ENCODE data around the gene TGFB1I1.
"Not testable (repeated sequence)": the region's sequence is repeated elsewhere in the genome, so short reads cannot be mapped to it uniquely, and the experiment has no call there.

The TGFB1I1 gene

GRCh38 chr16:31471875-31472708 is at the start of gene TGFB1I1:
Gene TGFB1I1, plus strand, starts transcription at chr16:31472152. Its CDS starts 37 bp downstream, at chr16:31472189.
- no peak for DNase-seq

- DNase-seq: no peak
Observed at GRCh38 chr16:31423241-31423640, 48.7 kb upstream of the TGFB1I1 start.

- no peak for DNase-seq
Observed at GRCh38 chr16:31423801-31424200, 48.2 kb upstream of the TGFB1I1 start.

- DNase-seq: peak; percentile 10 to 47 (median 27)
Observed at GRCh38 chr16:31427441-31428278, 44.3 kb upstream of the TGFB1I1 start.

- no peak for DNase-seq
Observed at GRCh38 chr16:31428279-31428597, 43.7 kb upstream of the TGFB1I1 start, which contains the start of gene COX6A2. Gene COX6A2, minus strand, starts transcription at chr16:31428360. Its CDS starts 35 bp downstream, at chr16:31428325.

GRCh38 chr16:31428638-31429247 is 43.2 kb upstream of the TGFB1I1 start:
- DNase-seq: no peak

GRCh38 chr16:31429314-31429713 is 42.6 kb upstream of the TGFB1I1 start:
- no peak for DNase-seq

GRCh38 chr16:31429796-31430195 is 42.2 kb upstream of the TGFB1I1 start:
- DNase-seq: no peak

- DNase-seq: no peak
Observed at GRCh38 chr16:31430380-31431052, 41.4 kb upstream of the TGFB1I1 start.

- no peak for DNase-seq
Observed at GRCh38 chr16:31435341-31436220, 36.4 kb upstream of the TGFB1I1 start.

GRCh38 chr16:31436221-31437045 is 35.5 kb upstream of the TGFB1I1 start:
- DNase-seq: no peak

- no peak for DNase-seq
Observed at GRCh38 chr16:31438414-31438813, 33.5 kb upstream of the TGFB1I1 start.

GRCh38 chr16:31439023-31439422 is 32.9 kb upstream of the TGFB1I1 start:
- not testable (repeated sequence) for DNase-seq

GRCh38 chr16:31439519-31439918 is 32.4 kb upstream of the TGFB1I1 start:
- no peak for DNase-seq

- DNase-seq: no peak
Observed at GRCh38 chr16:31440516-31441184, 31.3 kb upstream of the TGFB1I1 start.

GRCh38 chr16:31441956-31442355 is 30.0 kb upstream of the TGFB1I1 start:
- DNase-seq: no peak

GRCh38 chr16:31445931-31446330 is 26.0 kb upstream of the TGFB1I1 start:
- not testable (repeated sequence) for DNase-seq

- no peak for DNase-seq
Observed at GRCh38 chr16:31451201-31451600, 20.8 kb upstream of the TGFB1I1 start.

- no peak for DNase-seq
Observed at GRCh38 chr16:31451681-31452351, 20.1 kb upstream of the TGFB1I1 start.

- no peak for DNase-seq
Observed at GRCh38 chr16:31452631-31453106, 19.3 kb upstream of the TGFB1I1 start.
